Lower lobe of right lung (tissue), 2 donors: ENCODE results near the gene STAMBP. TPM values are rescaled to one million over a fixed set of nuclear protein-coding genes. Genes with fewer than 3 reads are reported as not detected.

Source experiments
- ATAC-seq, 2 donors: fragments of 200-7000 bp; cut with Tn5 transposase; one replicate each; pipeline ENCODE4 v1.9.1; 2020 to 2022; ENCODE audit warnings: mild to moderate bottlenecking in 2 of 2, moderate library complexity in 2 of 2
- DNase-seq: peaks from one replicate; pipeline ENCODE4 v3.0.0-alpha.2; 2020
- H3K27ac ChIP-seq: fragments of 200-600 bp; one replicate; pipeline ENCODE4 v1.8.0; 2022
- H3K27me3 ChIP-seq: fragments of 200-600 bp; one replicate; pipeline ENCODE4 v1.8.0; 2022; ENCODE audit warnings: low read depth
- H3K36me3 ChIP-seq: fragments of 200-600 bp; one replicate; pipeline ENCODE4 v1.8.0; 2022; ENCODE audit warnings: mild to moderate bottlenecking
- H3K4me1 ChIP-seq: fragments of 200-600 bp; one replicate; pipeline ENCODE4 v1.8.0; 2022
- H3K4me3 ChIP-seq: fragments of 200-600 bp; one replicate; pipeline ENCODE4 v1.8.0; 2022; ENCODE audit warnings: mild to moderate bottlenecking
- H3K9me3 ChIP-seq: fragments of 200-600 bp; one replicate; pipeline ENCODE4 v1.8.0; 2022
- intact Hi-C: fragments of 100-400 bp; cut with DNase I; formaldehyde crosslinking; loops from one replicate; pipeline ENCODE4 v1.11.0; 2022
- total RNA-seq: library from RNA; stranded (reverse); fragmentation: NEBNext Ultra II Directional; extraction: Animal tissue kit (Norgen Biotek cat#: 25700); gene quantifications from one replicate; pipeline ENCODE4 v1.2.1, GENCODE V29; 2021
- TF ChIP-seq, protein P1 (sequence below): fragments of 200-600 bp; IDR thresholded peaks from one replicate; pipeline ENCODE4 v1.8.0; 2022; ENCODE audit warnings: antibody characterized with exemption, mild to moderate bottlenecking
- donor health status: DM: no; HTN: yes; CAD: no; lungs with severe emphysema.

STAMBP gene
- total RNA-seq, 1 donor from 2014 or later: 31.3 TPM

DNA sequence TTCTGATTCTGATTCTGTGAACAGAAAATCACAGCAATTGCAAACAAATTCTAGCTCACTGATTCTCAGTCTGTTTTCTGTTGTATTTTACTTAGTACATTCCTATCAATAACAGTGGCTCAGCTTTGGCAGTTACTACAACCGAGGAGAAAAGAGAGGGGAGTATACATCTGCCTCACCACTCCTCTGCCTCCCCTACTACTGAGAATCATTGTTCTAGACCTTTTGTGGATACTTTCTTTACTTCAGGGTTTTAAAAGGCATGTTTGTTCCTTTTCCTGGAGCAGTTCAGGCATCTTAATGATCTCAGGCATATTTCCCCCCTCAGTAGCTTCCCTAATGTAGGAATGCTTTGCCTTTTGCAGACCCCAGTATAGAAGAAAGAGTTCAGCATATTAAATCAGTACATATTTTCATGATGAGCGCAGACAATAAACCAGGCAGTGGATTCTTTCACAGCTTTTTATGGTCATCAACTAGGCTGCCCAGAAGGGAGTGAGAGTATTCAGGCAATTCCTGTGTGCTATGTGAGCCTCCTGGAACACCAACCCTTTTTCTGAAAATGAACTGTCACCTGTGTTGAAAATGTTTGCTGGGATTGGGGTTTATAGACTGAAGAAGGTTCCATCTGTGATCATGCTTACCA, 10.3 kb downstream of the STAMBP start:
- intact Hi-C loops: no loop called here
- no peak overlapping the region for H3K27ac ChIP-seq
- no peak overlapping the region for H3K4me3 ChIP-seq
- DNase-seq (no peak), ATAC-seq (no peak)
- no peaks in the 10 kb centered on the region for H3K27me3 ChIP-seq
- no peaks in the 10 kb centered on the region for H3K4me1 ChIP-seq
- TF ChIP-seq, protein P1, sequence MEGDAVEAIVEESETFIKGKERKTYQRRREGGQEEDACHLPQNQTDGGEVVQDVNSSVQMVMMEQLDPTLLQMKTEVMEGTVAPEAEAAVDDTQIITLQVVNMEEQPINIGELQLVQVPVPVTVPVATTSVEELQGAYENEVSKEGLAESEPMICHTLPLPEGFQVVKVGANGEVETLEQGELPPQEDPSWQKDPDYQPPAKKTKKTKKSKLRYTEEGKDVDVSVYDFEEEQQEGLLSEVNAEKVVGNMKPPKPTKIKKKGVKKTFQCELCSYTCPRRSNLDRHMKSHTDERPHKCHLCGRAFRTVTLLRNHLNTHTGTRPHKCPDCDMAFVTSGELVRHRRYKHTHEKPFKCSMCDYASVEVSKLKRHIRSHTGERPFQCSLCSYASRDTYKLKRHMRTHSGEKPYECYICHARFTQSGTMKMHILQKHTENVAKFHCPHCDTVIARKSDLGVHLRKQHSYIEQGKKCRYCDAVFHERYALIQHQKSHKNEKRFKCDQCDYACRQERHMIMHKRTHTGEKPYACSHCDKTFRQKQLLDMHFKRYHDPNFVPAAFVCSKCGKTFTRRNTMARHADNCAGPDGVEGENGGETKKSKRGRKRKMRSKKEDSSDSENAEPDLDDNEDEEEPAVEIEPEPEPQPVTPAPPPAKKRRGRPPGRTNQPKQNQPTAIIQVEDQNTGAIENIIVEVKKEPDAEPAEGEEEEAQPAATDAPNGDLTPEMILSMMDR: no peak
- H3K9me3 ChIP-seq: no peaks in the 10 kb centered on the region
- H3K36me3 ChIP-seq: peaks cover 36% of the 10 kb centered on the region

DNA sequence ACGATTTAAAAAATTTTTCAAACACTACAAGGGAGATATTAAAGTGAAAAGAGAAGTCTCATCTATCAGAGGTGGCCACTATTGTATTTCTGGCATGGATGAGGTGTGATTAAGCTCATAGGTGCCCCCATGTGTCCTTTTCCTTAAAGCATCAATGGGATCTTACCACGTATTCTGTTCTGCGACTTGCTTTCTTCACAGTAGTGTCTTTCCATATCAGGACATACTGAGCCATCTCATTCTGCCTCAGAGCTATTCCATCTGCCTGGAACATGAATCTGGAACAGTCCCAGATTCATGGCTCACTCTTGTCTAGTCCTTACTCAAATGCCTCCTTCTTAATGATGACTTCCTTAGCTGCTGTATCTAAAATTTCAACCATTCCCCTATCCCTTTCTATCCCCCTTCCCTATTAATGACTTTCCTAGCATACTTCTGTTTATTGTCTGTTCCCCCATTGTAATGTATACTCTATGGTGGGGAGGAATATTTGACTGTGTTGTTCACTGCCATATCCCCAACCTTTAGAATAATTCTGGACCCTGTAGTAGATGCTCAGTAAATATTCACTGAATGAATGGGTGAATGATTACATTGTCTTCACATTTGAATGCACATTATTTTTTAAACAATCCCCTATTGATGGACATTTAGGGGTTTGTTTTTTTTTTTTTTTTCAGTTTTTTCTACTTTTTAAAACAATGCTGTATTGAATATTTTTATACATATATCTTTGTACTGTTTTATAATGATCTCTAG, 11.1 kb downstream of the STAMBP start:
- Histone ChIP-seq H3K9me3 (no peaks in the 10 kb centered on the region), H3K4me3 (no peak overlapping the region), H3K4me1 (no peaks in the 10 kb centered on the region), H3K27ac (no peak overlapping the region), H3K36me3 (peaks cover 38% of the 10 kb centered on the region), H3K27me3 (no peaks in the 10 kb centered on the region)
- ATAC-seq (no peak), DNase-seq (no peak)
- intact Hi-C loops: no loop called here
- TF ChIP-seq, protein P1: no peak

DNA sequence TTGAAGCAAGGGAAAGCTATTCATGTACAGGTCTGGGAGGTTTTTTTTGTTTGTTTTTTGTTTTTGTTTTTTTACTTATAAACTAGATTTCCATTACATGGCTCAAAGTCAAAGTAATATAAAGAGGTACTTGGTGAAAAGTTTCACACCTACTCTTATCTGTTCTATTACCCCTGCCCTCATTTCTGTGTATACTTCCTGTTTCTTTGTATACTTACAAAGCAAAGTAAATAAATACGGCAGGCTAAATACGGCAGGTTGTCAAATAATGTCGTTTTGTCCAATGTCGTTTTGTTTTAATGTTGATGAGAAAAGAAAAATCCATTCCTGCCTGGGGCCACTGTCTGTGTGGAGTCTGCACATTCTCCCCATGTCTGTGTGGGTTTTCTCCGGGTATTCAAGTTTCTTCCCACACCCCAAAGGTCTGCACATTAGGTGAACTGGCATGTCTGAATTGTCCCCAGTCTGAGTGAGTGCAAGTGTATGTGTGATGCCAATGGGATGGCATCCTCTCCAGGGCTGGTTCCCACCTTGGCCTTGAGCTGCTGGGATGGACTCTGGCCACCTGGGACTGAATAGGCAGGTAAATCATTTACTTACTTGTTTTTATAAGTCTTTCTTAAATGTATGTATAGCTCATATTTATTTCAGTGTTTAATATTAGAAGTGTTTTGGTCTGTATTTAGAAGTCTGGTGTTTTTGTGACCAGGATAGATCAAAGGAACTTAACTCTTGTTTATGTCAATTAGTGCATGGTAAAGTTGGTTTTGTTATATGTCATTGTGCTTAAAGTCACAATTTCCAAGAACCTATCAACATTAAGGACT, 13.4 kb downstream of the STAMBP start:
- Histone ChIP-seq H3K27me3 (no peaks in the 10 kb centered on the region), H3K27ac (no peak overlapping the region), H3K4me3 (no peak overlapping the region), H3K36me3 (peaks cover 46% of the 10 kb centered on the region), H3K4me1 (no peaks in the 10 kb centered on the region), H3K9me3 (no peaks in the 10 kb centered on the region)
- DNase-seq (no peak), ATAC-seq (no peak)
- intact Hi-C loops: no loop called here
- TF ChIP-seq, protein P1: no peak

DNA sequence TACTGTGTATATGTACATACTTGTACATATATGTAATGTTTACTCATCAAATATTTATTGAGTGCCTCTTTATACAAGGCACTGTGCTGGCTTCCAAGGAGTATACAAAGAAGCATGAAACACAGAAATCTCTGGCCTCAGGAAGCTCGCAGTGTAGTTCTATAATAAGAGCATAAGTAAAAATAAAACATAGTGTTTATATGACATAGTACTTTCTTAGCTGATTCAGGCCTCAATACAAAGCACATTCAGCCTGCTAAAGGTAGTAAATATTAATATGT, 13.9 kb downstream of the STAMBP start:
- TF ChIP-seq, protein P1: no peak
- Histone ChIP-seq H3K27me3 (no peaks in the 10 kb centered on the region), H3K9me3 (no peaks in the 10 kb centered on the region), H3K4me3 (no peak overlapping the region), H3K27ac (no peak overlapping the region), H3K36me3 (peaks cover 52% of the 10 kb centered on the region), H3K4me1 (no peaks in the 10 kb centered on the region)
- no peak for DNase-seq
- ATAC-seq: no peak
- intact Hi-C loops: no loop called here

DNA sequence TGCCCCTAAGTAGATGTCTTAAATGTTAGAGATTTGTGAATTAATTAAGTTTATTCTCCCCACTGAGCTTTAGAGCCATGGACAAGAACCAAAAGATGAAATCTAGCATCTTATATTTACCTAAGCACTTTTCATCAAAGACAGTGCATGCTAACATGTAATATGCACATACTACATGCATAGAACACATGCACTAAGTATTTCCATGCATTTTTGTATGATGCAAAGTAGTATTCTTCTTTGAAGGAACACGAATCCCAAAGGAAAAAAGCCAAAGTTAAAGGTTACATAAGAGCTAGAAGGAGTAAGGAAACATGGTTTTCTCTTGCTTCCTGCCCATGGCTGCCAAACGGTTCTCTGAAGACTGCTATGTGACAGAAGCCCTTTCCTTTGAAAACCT, 15.3 kb downstream of the STAMBP start:
- H3K36me3 ChIP-seq: peaks cover 66% of the 10 kb centered on the region
- H3K27me3 ChIP-seq: no peaks in the 10 kb centered on the region
- no peak overlapping the region for H3K4me3 ChIP-seq
- TF ChIP-seq, protein P1: no peak
- DNase-seq (no peak), ATAC-seq (no peak)
- no peaks in the 10 kb centered on the region for H3K9me3 ChIP-seq
- intact Hi-C loops: no loop called here
- H3K4me1 ChIP-seq: no peaks in the 10 kb centered on the region
- H3K27ac ChIP-seq: no peak overlapping the region
